HG03108 (cell line): Measurements from ENCODE around the gene KMT2B.
"Not testable (repeated sequence)": the region's sequence is repeated elsewhere in the genome, so short reads cannot be mapped to it uniquely, and the experiment has no call there.

Experiments
- ATAC-seq: cut with Tn5 transposase; IDR thresholded peaks from one replicate; pipeline ENCODE4 v1.9.1; 2021; ENCODE audit warnings: moderate library complexity; ENCODE audit not compliant: unreplicated experiment

The KMT2B gene, protein sequence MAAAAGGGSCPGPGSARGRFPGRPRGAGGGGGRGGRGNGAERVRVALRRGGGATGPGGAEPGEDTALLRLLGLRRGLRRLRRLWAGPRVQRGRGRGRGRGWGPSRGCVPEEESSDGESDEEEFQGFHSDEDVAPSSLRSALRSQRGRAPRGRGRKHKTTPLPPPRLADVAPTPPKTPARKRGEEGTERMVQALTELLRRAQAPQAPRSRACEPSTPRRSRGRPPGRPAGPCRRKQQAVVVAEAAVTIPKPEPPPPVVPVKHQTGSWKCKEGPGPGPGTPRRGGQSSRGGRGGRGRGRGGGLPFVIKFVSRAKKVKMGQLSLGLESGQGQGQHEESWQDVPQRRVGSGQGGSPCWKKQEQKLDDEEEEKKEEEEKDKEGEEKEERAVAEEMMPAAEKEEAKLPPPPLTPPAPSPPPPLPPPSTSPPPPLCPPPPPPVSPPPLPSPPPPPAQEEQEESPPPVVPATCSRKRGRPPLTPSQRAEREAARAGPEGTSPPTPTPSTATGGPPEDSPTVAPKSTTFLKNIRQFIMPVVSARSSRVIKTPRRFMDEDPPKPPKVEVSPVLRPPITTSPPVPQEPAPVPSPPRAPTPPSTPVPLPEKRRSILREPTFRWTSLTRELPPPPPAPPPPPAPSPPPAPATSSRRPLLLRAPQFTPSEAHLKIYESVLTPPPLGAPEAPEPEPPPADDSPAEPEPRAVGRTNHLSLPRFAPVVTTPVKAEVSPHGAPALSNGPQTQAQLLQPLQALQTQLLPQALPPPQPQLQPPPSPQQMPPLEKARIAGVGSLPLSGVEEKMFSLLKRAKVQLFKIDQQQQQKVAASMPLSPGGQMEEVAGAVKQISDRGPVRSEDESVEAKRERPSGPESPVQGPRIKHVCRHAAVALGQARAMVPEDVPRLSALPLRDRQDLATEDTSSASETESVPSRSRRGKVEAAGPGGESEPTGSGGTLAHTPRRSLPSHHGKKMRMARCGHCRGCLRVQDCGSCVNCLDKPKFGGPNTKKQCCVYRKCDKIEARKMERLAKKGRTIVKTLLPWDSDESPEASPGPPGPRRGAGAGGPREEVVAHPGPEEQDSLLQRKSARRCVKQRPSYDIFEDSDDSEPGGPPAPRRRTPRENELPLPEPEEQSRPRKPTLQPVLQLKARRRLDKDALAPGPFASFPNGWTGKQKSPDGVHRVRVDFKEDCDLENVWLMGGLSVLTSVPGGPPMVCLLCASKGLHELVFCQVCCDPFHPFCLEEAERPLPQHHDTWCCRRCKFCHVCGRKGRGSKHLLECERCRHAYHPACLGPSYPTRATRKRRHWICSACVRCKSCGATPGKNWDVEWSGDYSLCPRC (N-terminal part only)

GRCh38 chr19:35717665-35718344 is at the start of gene KMT2B:
TSS of gene KMT2B (plus strand) at chr19:35718003. CDS start at chr19:35718019, 16 bp downstream.
- peak; percentile 37 for ATAC-seq

GRCh38 chr19:35669566-35669965 is 48.2 kb upstream of the KMT2B start:
- ATAC-seq, result no peak

DNA sequence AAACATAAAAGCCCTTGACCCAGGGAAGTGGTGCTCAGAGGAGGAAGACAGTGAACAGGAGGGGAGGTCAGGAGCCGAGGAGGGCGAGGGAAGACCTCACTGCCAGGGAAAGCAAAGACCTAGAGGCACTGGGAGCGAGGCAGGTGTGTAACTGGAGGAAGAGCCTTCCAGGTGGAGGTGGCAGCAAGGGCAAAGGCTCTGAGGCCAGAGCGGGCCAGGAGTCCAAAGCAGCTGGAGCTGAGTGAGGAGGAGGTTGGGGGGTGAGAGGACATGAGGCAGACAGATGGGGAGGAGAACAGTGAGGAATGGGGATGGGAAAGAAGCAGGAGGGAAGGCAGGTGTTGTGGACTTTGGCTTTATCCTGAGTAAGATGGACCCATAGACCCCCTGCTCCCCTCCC is 47.8 kb upstream of the KMT2B start:
- no peak for ATAC-seq

DNA sequence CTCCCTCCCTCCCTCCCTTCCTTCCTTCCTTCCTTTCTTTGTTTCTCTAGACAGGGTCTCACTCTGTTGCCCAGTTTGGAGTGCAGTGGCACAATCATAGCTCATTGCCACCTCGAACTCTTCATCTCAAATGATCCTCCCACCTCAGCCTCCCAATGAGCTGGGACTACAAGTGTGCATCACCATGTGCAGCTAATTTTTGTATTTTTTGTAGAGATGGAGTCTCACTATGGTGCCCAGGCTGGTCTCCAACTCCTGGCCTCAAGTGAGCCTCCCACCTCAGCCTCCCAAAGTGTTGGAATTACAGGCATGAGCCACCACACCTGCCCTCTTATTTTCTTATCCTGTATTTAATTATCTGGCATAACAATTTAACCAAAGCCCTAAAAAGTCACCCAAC is 47.1 kb upstream of the KMT2B start:
- no peak for ATAC-seq

GRCh38 chr19:35671818-35672217 is 46.0 kb upstream of the KMT2B start:
- no peak for ATAC-seq

GRCh38 chr19:35673121-35673804 is 44.5 kb upstream of the KMT2B start:
- no peak for ATAC-seq

GRCh38 chr19:35675589-35676140 is 42.1 kb upstream of the KMT2B start:
- ATAC-seq, result no peak

DNA sequence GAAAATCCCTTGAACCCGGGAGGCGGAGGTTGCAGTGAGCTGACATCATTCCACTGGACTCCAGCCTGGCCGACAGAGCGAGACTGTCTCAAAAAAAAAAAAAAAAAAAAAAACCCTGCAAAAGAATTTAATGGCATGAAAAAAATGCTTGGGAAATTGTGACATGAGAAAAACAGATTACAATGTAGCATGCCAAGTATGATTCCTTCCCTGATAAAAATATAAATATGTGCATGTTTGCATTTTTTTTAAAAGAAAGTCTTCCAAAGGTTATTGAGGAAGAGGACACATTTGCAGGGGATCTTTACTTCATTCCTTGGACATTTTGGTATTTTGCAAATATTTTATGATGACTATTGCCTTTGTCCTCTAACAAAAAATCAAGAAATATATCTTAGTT is 28.0 kb upstream of the KMT2B start:
- no peak for ATAC-seq

GRCh38 chr19:35691106-35691505 is 26.7 kb upstream of the KMT2B start:
- ATAC-seq, result not testable (repeated sequence)

DNA sequence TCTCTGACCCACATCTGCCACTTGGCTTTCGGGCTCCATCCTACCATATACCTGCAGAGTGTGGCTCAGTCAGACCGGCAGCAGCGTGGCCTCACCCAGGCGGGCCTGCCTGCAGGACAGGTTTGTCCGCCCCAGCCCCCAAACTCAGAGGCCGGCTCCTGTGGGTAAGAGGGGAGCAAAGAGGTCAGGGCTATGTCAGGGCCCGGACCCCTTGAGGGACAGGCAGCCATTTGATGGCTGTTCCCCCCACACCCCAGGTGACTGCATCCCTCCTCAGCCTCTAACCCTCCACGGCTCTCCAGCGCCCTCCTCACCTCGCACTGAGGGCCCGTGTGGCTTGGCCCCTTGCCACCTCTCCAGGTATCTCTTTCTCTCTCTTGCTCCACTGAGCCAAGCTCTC is 25.8 kb upstream of the KMT2B start:
- no peak for ATAC-seq

GRCh38 chr19:35693422-35693821 is 24.4 kb upstream of the KMT2B start:
- ATAC-seq, result no peak

- ATAC-seq, result peak; percentile 62
Observed at GRCh38 chr19:35693835-35694599, 23.8 kb upstream of the KMT2B start.

DNA sequence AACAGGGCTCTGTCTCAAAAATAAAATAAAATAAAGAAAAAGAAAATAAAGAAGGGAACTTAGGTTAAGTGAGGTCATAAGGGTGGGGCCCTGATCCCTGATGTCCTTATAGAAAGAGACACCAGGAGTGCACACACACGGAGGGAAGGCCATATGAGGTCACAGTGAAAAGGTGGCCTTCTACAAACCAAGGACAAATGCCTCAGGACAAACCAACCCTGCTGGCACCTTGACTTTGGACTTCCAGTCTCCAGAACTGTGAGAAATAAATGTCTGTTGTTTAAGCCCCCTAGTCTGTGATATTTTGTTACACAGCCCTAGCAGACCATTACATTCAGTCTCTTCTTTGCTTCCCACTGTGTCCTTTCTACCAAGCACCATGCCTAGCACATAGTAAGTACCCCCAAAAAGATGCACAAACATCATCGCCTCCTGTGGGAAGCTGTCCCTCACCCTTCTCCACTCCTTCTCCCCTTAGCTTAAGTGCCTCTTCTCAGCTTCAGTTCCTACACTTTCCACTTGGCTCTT is 21.8 kb upstream of the KMT2B start:
- ATAC-seq, result no peak

GRCh38 chr19:35696835-35697234 is 21.0 kb upstream of the KMT2B start:
- ATAC-seq, result peak; percentile 30

DNA sequence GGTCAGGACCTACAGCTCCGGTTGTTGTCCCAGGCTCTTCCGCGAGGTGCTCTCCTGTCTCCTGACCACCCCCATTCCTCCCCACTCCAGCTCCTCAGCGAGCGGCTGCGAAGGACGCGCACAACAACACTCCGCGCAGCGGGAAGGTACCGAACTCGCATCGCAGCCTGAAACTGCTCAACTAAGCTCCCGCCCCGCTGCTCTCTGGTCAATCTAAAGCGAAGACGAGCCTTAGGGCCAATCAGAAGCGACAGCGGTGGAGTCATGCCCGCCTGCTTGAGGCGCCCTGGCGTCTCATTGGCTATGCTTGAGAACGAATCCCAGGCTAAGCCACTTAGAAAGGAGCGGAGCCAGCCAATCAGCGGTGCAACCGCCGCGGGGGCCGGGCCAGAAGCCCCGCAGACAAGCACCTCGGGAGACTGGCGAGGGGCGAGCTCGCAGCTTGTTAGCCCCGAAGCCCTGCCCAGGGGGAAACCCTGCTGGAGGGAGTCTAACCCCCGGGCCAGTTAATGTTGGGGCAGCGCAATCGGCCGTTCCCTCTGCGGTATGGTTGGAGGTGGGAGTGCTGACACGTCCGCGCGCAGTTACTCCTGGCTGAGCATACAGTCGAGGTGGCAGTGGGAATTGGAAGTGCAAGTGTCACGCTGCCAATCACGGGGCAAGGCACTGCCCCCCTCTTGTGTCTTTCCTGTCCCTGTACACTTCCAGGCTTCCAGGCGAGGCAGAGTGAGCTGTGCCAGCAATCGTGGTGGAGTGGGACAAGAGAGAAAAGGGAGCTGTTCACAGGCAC is 15.4 kb upstream of the KMT2B start:
- ATAC-seq, result peak; percentile 96

DNA sequence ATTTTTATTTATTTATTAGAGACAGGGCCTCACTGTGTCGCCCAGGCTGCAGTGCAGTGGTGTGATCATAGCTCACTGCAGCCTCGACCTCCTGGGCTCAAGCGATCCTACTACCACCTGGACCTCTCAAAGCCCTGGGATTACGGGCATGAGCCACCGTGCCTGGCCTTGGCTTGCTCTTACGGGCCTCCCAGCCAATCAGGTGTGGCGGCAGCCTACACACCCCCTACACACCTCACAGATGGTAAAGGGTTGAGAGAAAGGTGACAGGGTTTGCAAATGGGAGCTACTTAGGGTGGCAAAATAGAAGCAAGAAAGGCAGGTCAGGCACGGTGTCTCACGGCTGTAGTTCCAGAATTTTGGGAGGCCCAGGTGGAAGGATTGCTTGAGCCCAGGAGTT is 14.5 kb upstream of the KMT2B start:
- ATAC-seq, result no peak

DNA sequence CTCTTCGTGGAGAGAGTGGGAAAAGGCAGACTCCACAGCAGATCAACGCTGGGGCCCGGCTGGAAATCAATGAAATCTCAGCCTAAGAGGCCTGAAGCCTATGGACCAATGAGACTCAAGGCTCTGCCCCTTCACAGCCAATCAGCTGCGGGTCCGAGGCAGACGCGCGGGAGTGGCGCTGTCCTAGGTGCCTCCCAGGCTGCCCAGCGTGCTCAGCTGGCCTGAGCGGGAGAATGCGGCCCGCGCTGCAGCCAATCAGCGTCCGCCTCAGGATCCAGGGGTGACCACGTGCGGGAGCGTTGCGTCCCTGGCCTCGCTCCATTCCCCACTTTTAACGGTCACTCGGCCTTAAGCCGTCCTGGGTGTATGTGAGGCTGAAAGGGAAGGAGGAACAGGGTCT is 13.6 kb upstream of the KMT2B start, which contains the start of gene ZBTB32:
ZBTB32 (plus strand) TSS at position 341 of the 400 bp plus-strand sequence. CDS start 10,069 bp downstream, outside the sequence.
- ATAC-seq, result no peak

DNA sequence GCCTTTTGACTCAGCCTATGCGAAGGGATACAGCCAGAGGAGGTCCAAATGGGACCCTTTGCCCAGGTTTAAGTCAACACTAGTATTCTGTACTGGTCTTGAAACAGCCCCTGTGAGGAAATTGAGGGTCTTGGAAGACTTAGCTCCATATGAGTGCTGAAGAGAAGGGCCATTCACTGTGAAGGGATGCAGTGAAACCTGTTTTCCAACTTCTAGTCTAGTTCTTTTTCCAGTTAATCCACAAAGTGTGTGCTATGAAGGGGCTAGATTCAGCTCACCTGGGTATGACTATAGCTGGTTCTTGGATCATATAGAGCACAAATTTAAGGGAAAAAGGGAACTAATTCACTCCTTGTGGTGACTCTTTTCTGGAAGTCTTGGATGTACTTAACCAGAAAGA is 9.4 kb upstream of the KMT2B start:
- no peak for ATAC-seq
